AG08396 (cell line): ENCODE data around the gene CA5A.
"Not testable (repeated sequence)": the region's sequence is repeated elsewhere in the genome, so short reads cannot be mapped to it uniquely, and the experiment has no call there.

ENCODE experiments used
- DNase-seq: peaks from one replicate; pipeline ENCODE4 v3.0.0; 2012; ENCODE audit warnings: low spot score, mixed read lengths

CA5A gene

DNA sequence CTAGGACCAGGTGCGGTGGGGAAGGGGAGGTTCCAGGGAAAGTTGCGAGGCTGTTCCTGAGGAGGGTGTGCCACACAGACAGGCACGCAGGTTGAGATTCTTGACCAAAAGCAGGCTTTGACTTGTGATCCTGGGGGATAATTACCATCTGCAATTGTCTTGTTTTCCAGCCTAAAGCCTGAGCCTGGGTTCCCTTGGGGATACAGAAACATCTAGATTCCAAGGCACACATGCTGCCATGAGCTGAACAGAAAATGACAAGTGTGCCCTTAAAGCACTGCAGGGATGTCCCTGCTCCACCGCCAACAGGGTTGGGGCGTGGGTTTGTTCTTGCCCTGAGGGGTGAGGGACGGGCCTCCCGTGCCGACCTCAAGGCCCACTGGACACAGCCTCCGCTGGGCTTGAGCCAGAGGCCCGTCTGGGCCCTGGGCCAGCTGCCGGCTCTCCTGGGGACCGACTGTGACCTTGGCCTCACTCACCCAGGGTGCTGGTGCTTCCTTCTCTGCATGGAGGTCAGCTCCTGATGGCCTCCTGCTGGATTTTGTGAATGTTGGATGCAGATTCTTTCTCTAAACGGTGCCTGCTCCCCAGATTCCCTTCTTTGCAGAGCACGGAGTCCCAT lies 14.0 kb downstream of the CA5A start:
- no peak for DNase-seq

DNA sequence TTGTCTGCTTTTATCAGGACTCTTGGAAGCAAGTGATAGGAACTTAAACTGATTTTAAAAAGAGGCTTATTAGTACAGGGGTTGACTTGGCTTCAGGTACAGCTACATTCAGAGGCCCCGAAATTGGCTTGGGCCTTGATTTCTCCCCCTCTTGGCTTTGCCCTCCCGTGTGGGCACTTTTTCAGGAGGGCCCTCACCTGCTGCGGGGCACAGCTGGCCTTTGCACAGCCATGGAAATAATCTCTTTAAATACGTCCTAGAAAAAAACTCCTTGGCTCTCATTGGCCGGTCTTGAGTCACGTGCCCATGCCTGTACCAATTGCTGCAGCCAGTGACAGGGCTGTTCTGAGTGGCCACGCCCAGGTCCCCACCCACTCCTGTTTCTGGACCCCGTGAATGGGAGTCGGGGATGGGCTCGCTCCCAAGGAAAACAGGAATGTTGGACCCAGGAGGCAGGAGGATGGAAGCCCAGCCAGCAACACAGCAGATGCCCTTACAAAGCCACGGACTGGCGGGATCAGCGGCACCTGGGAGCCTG lies 15.0 kb downstream of the CA5A start:
- no peak for DNase-seq

DNA sequence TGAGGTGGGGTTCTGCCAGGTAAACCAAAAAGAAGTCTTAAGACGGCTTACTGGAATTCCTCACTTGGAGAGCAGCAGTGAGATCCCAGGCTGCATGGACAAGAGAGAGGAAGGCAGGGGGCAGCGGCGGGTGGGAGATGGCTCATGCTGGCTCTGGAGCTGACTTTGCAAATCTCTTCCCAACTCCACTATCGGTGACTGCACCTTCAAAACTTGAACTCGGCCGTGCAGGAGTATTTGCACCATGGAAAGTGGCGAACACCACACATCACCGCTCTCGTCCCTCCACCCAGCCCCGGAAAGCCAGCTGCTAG lies 16.7 kb downstream of the CA5A start:
- no peak for DNase-seq

DNA sequence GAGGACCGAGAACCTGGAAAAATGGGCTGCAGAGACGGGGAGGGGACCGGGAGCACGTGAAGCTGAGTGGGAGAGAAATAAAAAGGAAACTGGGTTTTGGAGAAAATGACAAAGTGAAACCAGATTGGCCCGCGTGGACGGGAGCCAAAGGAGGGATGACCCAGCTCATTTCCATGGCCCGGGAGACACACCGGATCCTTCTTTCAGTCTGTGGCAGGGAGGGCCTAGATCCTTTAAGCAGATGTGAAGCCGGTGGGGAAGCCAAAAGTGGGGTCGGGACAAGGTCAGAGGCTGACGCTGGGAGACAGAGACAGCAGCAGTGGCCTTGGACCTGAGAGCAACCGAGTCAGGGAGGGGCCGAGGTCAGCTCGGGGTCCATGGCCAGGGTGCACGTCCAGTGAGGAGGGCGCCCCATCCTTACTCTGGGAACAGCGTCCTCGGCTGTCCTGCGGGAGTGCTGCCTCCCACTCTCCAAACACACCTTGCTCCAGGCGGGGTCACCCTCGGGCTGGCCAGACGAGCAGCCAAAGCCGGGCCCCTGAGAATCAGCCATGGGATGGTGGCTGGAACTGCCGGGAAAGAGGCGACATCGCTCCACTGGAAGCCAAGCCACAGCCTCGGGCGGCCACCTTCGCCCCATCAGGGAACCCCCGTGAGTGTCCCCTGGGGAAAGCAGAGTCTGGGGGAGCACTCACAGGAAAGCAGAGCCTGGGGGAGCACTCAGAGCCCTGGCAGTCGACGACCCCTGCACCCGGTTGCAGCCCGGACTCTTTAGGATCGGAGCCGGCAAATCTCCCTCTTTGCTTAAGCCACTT lies 17.3 kb downstream of the CA5A start:
- no peak for DNase-seq

DNA sequence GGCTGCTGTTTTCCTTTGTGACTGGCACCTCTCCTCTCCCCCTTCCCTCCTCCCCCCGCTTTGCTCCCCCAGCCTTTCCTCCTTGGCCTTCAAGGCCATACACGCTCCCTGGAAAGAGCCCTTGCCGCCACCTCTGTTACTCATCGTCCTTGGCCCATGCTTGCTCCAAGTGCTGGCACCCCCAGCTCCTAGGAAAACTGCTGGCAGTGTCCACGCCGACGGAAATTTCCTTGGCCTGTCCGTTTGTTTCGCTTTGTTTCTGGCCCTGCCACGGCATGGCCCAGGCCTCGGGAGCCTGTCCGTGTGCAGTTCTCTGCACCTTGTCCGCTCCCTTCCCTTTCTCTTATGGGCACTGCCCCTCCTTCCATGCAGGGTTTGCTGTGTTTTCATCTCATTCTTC lies 18.0 kb downstream of the CA5A start:
- DNase-seq: no peak

DNA sequence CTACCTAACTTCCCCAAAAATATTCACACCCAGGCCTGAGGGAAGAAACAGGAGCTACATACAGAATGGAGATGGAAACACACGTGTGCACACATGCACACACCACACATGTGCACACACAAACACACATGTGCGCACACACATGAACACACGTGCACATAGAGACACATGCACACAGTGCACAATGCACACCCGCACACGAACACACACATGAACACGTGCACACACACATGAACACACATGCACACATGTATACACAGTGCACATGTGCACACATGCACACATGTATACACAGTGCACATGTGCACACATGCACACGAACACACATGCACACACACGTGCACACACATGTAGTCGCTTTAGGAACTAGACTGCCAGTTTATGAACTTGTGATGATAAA lies 18.8 kb downstream of the CA5A start:
- no peak for DNase-seq

DNA sequence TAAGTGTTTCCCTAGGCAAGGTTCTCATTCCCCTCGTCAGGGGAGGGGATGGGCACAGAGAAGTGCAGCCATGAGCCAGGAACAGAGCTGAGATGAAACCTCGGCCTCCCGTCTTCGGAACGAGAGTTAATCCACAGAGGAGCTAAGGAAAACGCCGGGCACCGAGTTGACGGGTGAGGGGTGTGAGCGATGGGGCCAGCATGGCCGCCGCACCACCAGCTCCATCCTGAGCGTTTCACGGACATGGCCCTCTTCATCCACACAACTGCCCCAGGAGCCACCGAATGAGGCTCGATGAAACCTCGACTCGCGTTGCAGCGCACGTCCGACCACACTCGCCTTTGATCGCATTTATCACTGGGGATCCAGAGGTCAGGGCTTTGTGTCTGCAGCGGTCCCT lies 21.5 kb downstream of the CA5A start:
- DNase-seq: no peak

DNA sequence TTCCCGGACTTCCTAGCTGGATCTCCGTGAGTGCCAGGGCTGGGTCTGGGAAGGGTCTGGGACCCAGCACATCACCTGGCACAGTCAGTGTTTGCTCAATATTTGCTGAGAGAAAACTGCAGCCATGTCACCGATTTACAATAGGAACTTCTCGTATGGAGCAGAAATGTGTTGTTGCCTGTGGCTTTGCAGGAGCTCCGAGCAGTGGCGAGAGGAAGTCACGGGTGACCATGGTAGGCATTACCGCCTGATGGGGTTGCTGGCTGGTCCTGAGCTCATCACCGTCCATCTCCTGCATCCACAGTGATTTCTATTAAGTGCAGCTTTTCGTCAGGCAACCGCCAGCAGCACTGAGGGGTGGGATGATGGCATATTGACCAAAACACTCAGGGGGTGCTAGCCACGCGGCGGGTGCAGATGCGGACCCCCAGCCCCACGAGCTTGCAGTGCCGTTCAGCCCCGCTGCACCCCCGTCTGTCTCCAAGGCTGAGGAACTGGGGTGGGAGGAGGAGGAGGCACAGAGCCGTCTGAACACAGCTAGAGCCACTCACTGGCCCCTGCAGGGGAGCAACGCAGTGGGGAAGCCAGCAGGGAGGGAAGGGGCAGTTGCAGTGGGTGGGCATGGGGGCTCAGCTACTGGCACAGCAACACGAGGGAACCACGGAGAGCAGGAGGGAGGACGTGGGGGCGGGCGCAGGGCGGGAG lies 22.2 kb downstream of the CA5A start:
- DNase-seq: not testable (repeated sequence)

DNA sequence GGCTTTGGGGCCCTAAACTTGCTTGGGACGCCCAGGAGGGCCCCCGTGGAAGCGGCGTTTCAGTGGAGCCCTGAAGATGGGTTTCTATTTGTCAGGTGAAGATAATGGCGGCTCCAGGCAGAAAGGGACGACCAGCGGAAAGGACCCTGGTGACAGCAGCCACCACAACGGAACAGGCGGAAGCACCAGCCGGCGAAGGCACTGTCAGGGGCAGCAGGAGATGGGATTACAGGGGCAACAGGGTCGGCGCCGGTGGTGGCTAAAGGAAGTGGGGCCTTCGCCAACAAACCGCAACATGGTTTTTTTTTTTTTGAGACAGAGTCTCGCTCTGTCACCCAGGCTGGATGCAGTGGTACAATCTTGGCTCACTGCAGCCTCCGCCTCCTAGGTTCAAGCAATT lies 23.6 kb downstream of the CA5A start:
- DNase-seq: not testable (repeated sequence)

DNA sequence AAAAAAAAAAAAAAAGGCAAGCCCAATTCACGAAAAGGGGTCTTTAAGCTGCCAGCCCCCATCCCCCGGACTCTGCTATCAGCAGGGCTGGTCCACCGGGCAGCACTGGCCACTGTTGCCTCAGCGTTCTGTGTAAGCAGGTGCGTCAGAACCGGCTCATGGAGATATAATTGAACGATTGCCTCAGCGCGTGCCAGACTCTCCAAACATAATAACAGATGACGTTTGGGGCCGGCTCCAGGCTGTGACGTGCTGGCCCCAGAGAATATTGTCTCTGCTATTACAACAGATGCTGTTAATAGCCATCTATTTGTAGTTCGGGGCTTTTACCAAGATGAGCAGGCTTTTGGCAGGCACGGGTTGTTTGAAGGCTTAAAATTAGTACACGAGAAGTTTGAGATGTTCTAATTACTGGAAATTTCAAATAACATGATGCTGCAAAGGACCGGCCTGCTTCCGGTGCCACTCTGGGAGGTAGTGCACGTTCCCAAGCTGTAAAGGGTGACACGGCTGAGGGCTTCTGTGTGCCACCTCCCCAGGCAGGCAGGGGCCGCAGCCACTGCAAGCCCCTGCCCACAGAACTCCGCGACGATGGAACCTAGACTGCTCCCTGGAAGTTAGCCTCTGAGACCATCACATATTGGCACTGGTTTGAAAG lies 25.1 kb downstream of the CA5A start:
- DNase-seq: peak; percentile 80

DNA sequence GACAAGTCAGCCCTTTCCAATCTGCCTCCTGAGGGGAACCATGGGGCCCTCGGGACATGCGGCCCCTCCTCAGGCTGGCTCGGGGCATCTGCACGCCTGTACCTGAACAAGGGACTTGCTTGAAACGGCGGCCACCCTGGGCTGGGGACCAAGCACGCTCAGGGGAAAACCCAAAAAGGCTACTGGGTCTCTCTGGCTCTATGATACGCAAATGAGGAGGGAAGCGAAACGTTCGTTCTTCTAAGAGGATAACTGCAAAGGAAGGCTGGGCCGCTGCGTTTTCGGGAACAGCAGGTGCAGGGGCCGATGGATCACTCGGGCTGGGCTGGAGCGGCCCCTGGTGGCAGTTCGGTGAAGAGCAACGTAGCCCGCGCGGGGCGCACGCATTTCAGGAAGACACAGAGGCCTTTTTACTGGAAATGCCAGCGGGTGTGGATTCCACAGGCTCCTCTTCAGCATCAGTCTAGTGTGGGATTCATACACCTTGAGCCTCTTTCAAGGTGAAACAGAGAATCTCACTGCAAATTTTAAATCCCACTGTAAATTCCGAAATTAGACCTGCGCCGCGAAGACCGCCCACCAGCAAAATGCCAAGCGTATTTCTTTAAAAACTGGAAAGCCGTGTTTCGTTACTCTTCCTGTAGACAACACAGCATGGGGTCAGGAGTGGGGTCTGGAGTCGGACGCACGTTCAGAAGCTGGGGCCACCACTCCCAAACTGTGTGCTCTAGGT lies 27.0 kb downstream of the CA5A start:
- peak; percentile 79 for DNase-seq

DNA sequence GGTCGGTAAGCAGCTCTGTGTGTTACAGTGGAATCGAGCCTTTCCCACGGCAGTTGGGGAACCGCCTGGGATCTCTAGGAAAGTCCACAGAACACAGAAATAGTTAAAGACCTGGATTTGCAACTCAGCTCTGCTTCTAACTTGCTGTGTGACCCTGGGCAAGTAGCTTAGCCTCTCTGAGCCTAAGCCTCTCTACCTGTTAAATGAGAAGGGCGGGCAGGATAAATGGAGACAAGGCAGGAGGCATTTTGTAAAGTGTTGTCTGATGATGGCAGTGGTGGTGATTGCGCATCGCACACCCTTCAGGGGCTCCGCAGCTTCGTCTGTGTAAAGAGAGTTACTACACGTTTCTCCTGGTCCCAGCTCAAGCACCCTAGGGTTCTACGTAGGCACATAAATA lies 28.2 kb downstream of the CA5A start:
- DNase-seq: not testable (repeated sequence)

DNA sequence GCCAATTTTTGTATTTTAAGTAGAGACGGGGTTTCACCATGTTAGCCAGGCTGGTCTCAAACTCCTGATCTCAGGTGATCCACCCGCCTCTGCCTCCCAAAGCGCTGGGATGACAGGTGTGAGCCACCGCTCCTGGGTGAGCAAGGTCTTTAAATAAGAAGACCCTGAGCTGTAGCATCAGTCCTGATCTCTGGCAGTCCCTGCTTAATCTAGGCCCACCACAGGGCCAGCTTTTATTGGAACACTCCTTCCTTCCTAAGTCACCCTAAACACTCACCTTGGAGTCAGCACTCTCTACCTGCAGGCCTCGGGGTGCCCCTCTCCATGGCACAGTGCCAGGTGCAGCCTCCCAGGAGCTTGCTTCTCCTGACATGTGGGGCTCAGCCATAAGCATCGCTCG lies 30.8 kb downstream of the CA5A start:
- not testable (repeated sequence) for DNase-seq

DNA sequence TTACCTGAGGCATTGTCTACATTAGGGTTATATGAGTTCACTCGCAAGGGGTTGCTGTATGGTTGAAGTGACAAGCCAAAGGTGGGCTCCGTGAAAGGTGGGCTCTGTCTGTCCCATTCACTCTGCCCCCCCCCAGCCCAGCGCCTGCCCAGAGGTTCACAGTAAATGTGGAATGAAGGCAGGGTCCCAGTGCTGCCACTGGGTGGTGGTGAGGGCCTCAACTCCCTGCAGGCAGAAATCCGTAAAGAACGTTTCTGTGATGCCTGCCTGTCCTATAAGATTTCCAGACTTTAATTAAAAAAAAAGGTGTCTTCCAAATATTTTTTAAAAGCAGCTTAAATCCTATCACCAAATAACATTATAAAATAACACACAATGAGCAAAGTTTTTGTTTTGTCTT lies 31.4 kb downstream of the CA5A start:
- not testable (repeated sequence) for DNase-seq

DNA sequence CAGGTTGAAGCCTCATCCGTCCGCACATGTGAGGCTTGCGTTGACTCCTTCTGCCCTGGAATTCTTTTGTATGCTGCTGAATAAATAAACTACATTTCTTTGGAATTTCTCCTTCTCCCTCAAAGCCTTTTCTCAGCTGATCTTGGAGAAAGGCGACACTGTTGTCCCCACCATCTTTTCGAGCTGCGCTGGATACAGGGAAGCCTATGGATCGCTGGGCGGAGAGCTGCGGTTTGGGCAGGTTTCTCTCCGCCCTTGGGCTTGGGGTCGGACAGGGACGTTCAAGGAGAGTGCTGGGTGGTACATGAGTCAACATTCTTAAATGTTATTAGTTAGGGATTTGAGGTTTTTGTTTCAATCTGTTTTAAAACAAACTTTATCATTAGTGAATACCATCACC lies 35.8 kb downstream of the CA5A start:
- DNase-seq: not testable (repeated sequence)

DNA sequence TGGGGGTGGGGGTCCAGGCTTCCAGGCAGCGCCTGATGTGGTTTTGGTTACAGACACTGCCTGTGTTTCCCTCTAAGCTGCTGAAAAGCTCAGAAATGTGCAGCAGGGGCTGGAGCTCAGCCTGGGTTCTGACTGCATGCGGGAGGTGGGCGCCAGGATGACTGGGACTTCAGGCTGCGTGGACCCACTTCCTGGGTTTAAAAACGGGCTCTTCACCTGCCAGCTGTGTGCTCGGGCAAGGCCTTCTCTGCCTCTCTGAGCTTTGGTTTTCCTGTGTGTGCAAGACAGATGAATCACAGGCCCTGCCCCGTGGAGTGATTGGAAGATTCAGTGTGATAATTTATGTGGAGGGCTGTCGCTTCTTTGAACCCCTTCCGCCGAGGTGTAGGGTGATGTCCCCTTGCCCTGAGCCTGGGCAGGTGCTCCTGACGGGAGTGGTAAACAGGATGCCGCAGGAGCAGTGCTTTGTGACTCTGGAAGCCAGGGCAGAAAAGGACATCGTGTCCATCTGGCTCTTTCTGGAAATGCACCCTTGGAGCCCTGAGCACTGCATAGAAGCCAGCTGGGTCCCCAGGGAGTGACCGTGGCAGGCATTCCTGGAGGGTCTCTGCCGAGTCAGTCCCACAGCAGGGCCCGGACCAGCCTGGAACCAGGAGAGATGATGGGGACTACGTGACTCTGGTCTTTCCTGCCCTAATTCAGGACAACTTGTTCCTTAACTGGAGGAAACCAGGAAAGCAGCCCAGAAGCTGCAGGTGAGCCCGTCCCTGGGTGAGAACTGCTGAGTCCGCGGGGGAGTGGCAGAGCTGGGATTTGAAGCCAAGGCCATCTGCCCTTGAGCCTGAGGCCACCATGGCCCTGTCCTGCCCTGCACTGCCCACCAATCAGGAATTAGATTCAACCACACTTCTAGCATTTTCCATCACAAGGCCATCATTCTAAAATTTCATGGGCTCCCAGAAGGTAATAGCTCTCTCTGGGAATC lies 38.5 kb downstream of the CA5A start:
- no peak for DNase-seq

DNA sequence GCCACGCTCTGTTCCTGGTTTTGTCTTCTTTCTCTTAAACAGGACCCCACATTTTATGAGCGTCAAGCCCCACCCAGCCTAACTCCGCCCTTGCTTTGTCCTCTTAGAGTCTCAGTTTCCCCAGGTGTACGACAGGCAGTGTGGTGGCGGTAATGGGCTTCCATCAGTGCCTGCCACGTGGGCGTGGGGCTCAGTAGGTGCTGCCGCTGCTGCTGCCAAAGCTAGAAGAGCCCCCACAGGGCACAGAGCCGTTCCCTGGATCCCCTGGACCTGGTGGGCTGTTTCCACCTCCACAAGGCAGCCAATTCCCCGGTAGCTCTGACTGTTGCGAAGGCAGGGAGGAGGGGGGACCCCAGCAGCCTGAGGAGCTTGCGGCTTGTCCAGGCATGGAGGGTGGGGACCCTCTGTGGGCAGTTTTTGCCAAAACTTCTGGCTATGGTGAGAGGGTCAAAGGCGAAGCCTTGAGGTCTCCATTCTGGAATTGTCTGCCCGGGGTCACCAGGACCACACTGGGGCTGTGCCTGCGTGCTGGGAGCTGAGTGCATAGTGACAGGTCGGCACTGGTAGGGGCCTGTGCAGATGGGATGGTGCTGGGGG lies 39.3 kb downstream of the CA5A start:
- not testable (repeated sequence) for DNase-seq

DNA sequence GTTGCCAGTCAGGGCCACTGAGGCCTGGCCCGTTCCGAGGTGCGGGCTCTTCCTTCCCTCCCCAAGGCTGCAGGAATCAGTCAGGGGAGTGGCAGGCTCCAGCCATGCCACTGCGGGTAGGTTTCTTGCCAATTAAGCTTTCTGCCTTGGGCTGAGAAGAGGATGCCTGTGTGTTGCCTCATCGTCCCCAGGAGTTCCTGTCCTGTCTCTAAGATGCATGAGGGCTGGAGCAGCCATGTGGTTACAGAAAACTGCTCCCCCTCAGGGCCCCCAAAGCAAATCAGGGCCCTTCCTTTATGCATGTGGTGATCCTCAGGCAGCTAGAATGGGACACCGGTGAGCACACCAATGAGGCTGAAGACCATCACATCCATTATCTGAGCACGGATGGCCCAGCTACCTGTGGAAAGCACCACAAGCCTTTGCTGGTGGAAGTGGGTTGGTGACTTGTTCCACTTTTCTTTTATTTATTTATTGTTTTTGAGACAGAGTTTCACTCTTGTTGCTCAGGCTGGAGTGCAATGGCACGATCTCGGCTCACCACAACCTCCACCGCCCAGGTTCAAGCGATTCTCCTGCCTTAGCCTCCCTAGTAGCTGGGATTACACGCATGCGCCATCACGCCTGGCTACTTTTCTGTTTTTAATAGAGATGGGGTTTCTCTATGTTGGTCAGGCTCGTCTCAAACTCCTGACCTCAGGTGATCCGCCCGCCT lies 40.0 kb downstream of the CA5A start:
- not testable (repeated sequence) for DNase-seq

DNA sequence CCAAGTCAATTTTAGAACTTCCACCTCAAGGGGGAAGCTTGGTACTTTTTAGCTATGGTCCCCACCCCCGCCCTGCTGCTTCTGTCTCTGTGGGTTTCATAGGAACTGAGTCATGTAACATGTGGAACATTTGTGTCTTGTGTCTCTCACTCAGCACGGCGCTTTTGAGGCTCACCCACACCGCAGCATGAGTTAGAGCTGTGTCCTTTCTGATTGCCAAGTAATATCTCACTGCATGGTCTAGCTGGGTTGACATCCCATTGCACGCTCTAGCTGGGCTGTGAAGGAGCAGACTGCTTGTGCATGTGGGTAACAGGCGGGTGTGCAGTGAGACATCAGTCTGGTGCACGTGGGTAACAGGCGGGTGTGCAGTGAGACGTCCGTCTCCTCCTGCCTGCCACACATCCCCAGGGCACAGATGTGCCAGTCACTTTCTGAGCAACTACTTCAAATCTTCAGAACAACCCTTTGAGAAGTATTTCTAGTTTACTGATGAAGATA lies 40.6 kb downstream of the CA5A start:
- DNase-seq: no peak
